DOHH2 (cell line): ENCODE results near the gene ABITRAM.

Experiments used
- EZH2phosphoT487 ChIP-seq: fragments of 200-600 bp; sonication (generic); IDR thresholded peaks from 2 replicates; pipeline ENCODE4 v1.6.1; 2017; ENCODE audit warnings: borderline replicate concordance, mild to moderate bottlenecking, antibody characterized with exemption, low read length, moderate library complexity, mixed read lengths
- TF ChIP-seq, protein P1 (sequence below): fragments of 200-600 bp; sonication (generic); IDR thresholded peaks from one replicate; pipeline ENCODE4 v1.5.1; 2014; ENCODE audit warnings: antibody characterized with exemption, mild to moderate bottlenecking, low read depth, low read length; ENCODE audit not compliant: poor library complexity, severe bottlenecking

- TF ChIP-seq, protein P1, sequence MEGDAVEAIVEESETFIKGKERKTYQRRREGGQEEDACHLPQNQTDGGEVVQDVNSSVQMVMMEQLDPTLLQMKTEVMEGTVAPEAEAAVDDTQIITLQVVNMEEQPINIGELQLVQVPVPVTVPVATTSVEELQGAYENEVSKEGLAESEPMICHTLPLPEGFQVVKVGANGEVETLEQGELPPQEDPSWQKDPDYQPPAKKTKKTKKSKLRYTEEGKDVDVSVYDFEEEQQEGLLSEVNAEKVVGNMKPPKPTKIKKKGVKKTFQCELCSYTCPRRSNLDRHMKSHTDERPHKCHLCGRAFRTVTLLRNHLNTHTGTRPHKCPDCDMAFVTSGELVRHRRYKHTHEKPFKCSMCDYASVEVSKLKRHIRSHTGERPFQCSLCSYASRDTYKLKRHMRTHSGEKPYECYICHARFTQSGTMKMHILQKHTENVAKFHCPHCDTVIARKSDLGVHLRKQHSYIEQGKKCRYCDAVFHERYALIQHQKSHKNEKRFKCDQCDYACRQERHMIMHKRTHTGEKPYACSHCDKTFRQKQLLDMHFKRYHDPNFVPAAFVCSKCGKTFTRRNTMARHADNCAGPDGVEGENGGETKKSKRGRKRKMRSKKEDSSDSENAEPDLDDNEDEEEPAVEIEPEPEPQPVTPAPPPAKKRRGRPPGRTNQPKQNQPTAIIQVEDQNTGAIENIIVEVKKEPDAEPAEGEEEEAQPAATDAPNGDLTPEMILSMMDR = no peak
- TF ChIP-seq EZH2phosphoT487 = no peak
Measured at GRCh38 chr9:108963459-108964143, 29.4 kb downstream of the ABITRAM start.
